GM19438 (cell line): Measurements from ENCODE around the gene ITIH5.

ENCODE experiments used
- ATAC-seq: cut with Tn5 transposase; IDR thresholded peaks from one replicate; pipeline ENCODE4 v1.9.1; 2021; ENCODE audit warnings: low read depth; ENCODE audit not compliant: unreplicated experiment

Gene ITIH5

GRCh38 chr10:7635408-7636125, 31.2 kb downstream of the ITIH5 start:
- no peak for ATAC-seq

GRCh38 chr10:7634142-7634894, 32.4 kb downstream of the ITIH5 start:
- no peak for ATAC-seq

- ATAC-seq, result no peak
Observed at GRCh38 chr10:7626283-7626682, 40.5 kb downstream of the ITIH5 start.

GRCh38 chr10:7625836-7626235, 40.9 kb downstream of the ITIH5 start:
- ATAC-seq, result no peak

- no peak for ATAC-seq
Observed at GRCh38 chr10:7625009-7625408, 41.8 kb downstream of the ITIH5 start.

- no peak for ATAC-seq
Observed at GRCh38 chr10:7622969-7623368, 43.8 kb downstream of the ITIH5 start.

GRCh38 chr10:7618461-7618860, 48.3 kb downstream of the ITIH5 start:
- ATAC-seq, result no peak

GRCh38 chr10:7611909-7612308, 54.9 kb downstream of the ITIH5 start:
- no peak for ATAC-seq

- ATAC-seq, result no peak
Observed at GRCh38 chr10:7610651-7611389, 55.9 kb downstream of the ITIH5 start.

- no peak for ATAC-seq
Observed at GRCh38 chr10:7610026-7610425, 56.7 kb downstream of the ITIH5 start.

- ATAC-seq, result no peak
Observed at GRCh38 chr10:7609556-7609955, 57.2 kb downstream of the ITIH5 start.

- ATAC-seq, result no peak
Observed at GRCh38 chr10:7608001-7608400, 58.8 kb downstream of the ITIH5 start.

GRCh38 chr10:7606951-7607404, 59.8 kb downstream of the ITIH5 start:
- no peak for ATAC-seq

GRCh38 chr10:7605565-7606295, 61.0 kb downstream of the ITIH5 start:
- no peak for ATAC-seq

- ATAC-seq, result no peak
Observed at GRCh38 chr10:7601023-7601656, 65.6 kb downstream of the ITIH5 start.

- no peak for ATAC-seq
Observed at GRCh38 chr10:7598771-7599170, 68.0 kb downstream of the ITIH5 start.

GRCh38 chr10:7596356-7596755, 70.4 kb downstream of the ITIH5 start:
- no peak for ATAC-seq

- ATAC-seq, result no peak
Observed at GRCh38 chr10:7593905-7594304, 72.9 kb downstream of the ITIH5 start.

GRCh38 chr10:7593063-7593462, 73.7 kb downstream of the ITIH5 start:
- ATAC-seq, result no peak

- no peak for ATAC-seq
Observed at GRCh38 chr10:7592627-7593026, 74.1 kb downstream of the ITIH5 start.
